ENCODE measurements around the gene RAD23B.
A peak's percentile ranks its signal among the peaks of the same experiment; 100 is the strongest.
"Not testable (repeated sequence)": the region's sequence is repeated elsewhere in the genome, so short reads cannot be mapped to it uniquely, and the experiment has no call there.

RAD23B gene

GRCh38 chr9:107282759-107283622 lies at the start of gene RAD23B:
RAD23B (plus strand) TSS chr9:107283279; CDS start chr9:107283630, 351 bp downstream.
- peak; percentile 97 to 98 for DNase-seq

GRCh38 chr9:107235765-107236442 lies 47.2 kb upstream of the RAD23B start:
- DNase-seq: no peak

GRCh38 chr9:107237873-107238272 lies 45.2 kb upstream of the RAD23B start:
- DNase-seq: no peak

- DNase-seq: peak in 1 of 2 donors; percentile 41
These were observed 43.6 kb upstream of the RAD23B start for GRCh38 chr9:107239474-107239873.

GRCh38 chr9:107240260-107240659 lies 42.8 kb upstream of the RAD23B start:
- no peak for DNase-seq

- no peak for DNase-seq
These were observed 40.7 kb upstream of the RAD23B start for GRCh38 chr9:107242073-107243030.

GRCh38 chr9:107243742-107244141 lies 39.3 kb upstream of the RAD23B start:
- DNase-seq: no peak

GRCh38 chr9:107246259-107247254 lies 36.5 kb upstream of the RAD23B start:
- no peak for DNase-seq

GRCh38 chr9:107248714-107249113 lies 34.4 kb upstream of the RAD23B start:
- DNase-seq: no peak

- DNase-seq: no peak
These were observed 33.9 kb upstream of the RAD23B start for GRCh38 chr9:107249131-107249533.

GRCh38 chr9:107249665-107250285 lies 33.3 kb upstream of the RAD23B start:
- DNase-seq: no peak

- DNase-seq: no peak
These were observed 31.2 kb upstream of the RAD23B start for GRCh38 chr9:107251756-107252322.

- no peak for DNase-seq
These were observed 24.2 kb upstream of the RAD23B start for GRCh38 chr9:107258919-107259318.

GRCh38 chr9:107259751-107260313 lies 23.2 kb upstream of the RAD23B start:
- DNase-seq: not testable (repeated sequence)

- DNase-seq: no peak
These were observed 22.5 kb upstream of the RAD23B start for GRCh38 chr9:107260437-107261081.

- no peak for DNase-seq
These were observed 22.0 kb upstream of the RAD23B start for GRCh38 chr9:107261106-107261505.

GRCh38 chr9:107263289-107263688 lies 19.8 kb upstream of the RAD23B start:
- DNase-seq: no peak

- no peak for DNase-seq
These were observed 16.3 kb upstream of the RAD23B start for GRCh38 chr9:107266624-107267368.

GRCh38 chr9:107268560-107268959 lies 14.5 kb upstream of the RAD23B start:
- no peak for DNase-seq
